HepG2 (cell line): ENCODE data around the gene PANX1. TPM values are rescaled to one million over a fixed set of nuclear protein-coding genes. Genes with fewer than 3 reads are reported as not detected.

Experiments used
- CCDC6 ChIP-seq: sonication (generic); formaldehyde crosslinking; IDR thresholded peaks from 2 replicates; pipeline ENCODE4 v1.8.1; 2022; ENCODE audit warnings: mild to moderate bottlenecking, missing genetic modification reagents, moderate library complexity
- FOXC1 ChIP-seq: sonication (generic); formaldehyde crosslinking; IDR thresholded peaks from 2 replicates; pipeline ENCODE4 v1.8.0; 2022; ENCODE audit warnings: mild to moderate bottlenecking, missing genetic modification reagents, borderline replicate concordance
- FOXP1 ChIP-seq, 2 experiments: fragments of 450-650 bp in 1 of 2; IDR thresholded peaks; 2 replicates each; pipeline ENCODE4 v1.6.1; 2017 to 2018; ENCODE audit warnings: antibody characterized with exemption in 1 of 2
- HCFC1 ChIP-seq: fragments of 150-350 bp; IDR thresholded peaks from 2 replicates; pipeline ENCODE4 v1.6.1; 2014; ENCODE audit warnings: low read depth, low read length
- HHEX ChIP-seq: IDR thresholded peaks from 2 replicates; pipeline ENCODE4 v1.6.1; 2016; ENCODE audit warnings: control low read depth
- HNRNPUL1 ChIP-seq: fragments of 200-400 bp; formaldehyde crosslinking; IDR thresholded peaks from 2 replicates; pipeline ENCODE4 v1.6.1; 2017; ENCODE audit warnings: low read depth, mild to moderate bottlenecking, low read length, moderate library complexity
- NCOA5 ChIP-seq: sonication (generic); formaldehyde crosslinking; IDR thresholded peaks from 2 replicates; pipeline ENCODE4 v1.4.0; 2020; ENCODE audit warnings: missing genetic modification reagents
- NFATC3 ChIP-seq: sonication (generic); formaldehyde crosslinking; IDR thresholded peaks from 2 replicates; pipeline ENCODE4 v1.5.1; 2020; ENCODE audit warnings: mild to moderate bottlenecking, missing genetic modification reagents
- PBX2 ChIP-seq: IDR thresholded peaks from 2 replicates; pipeline ENCODE4 v1.6.1; 2016; ENCODE audit warnings: control low read depth
- RAD51 ChIP-seq: fragments of 450-650 bp; IDR thresholded peaks from 2 replicates; pipeline ENCODE4 v1.6.1; 2016; ENCODE audit warnings: borderline replicate concordance
- SALL1 ChIP-seq: sonication (generic); formaldehyde crosslinking; IDR thresholded peaks from 2 replicates; pipeline ENCODE4 v1.8.0; 2022; ENCODE audit warnings: mild to moderate bottlenecking, missing genetic modification reagents
- SCMH1 ChIP-seq: sonication (generic); formaldehyde crosslinking; IDR thresholded peaks from 2 replicates; pipeline ENCODE4 v1.9.0; 2021; ENCODE audit warnings: missing genetic modification reagents, mild to moderate bottlenecking, borderline replicate concordance
- SMARCC2 ChIP-seq: fragments of 450-650 bp; IDR thresholded peaks from 2 replicates; pipeline ENCODE4 v1.6.1; 2017; ENCODE audit warnings: antibody characterized with exemption, mild to moderate bottlenecking
- TEAD3 ChIP-seq: optimal IDR thresholded peaks from 2 replicates; pipeline ENCODE3; 2016; ENCODE audit warnings: borderline replicate concordance
- ZBTB38 ChIP-seq: sonication (generic); formaldehyde crosslinking; IDR thresholded peaks from 2 replicates; pipeline ENCODE4 v1.5.1; 2020; ENCODE audit warnings: mild to moderate bottlenecking, missing genetic modification reagents
- ZNF121 ChIP-seq: sonication (generic); formaldehyde crosslinking; IDR thresholded peaks from 2 replicates; pipeline ENCODE4 v1.5.0; 2020; ENCODE audit warnings: mild to moderate bottlenecking, missing genetic modification reagents
- polyA plus RNA-seq, 8 experiments: library from polyadenylated mRNA; depleted of rRNA in 3 of 8; stranded (reverse) in 7 of 8; unstranded in 1 of 8; fragments of >200 nt; fragmentation: Illumina TruSeq in 4 of 8; extraction: Trizol in 4 of 8; gene quantifications; 2 replicates each; pipeline versions ENCODE4 v1.2.1 to v1.2.3, GENCODE V29; 2011 to 2016; ENCODE audit warnings: low read depth in 4 of 8, missing spikeins in 1 of 8, mixed read lengths in 1 of 8; ENCODE audit not compliant: insufficient read depth in 1 of 8
- total RNA-seq, 5 experiments: library from RNA; depleted of rRNA; stranded (reverse); fragments of >200 nt; fragmentation: Illumina TruSeq; extraction: Trizol; gene quantifications; 2 replicates each; pipeline ENCODE4 v1.2.3, GENCODE V29; 2016; ENCODE audit warnings: low read depth in 1 of 5
- TF ChIP-seq, protein P1 (sequence below): sonication (generic); formaldehyde crosslinking; IDR thresholded peaks from 2 replicates; pipeline ENCODE4 v1.4.0; 2020; ENCODE audit warnings: missing genetic modification reagents
- TF ChIP-seq, protein P2 (sequence below): sonication (generic); formaldehyde crosslinking; IDR thresholded peaks from 2 replicates; pipeline ENCODE4 v1.4.0; 2020; ENCODE audit warnings: missing genetic modification reagents
- TF ChIP-seq, protein P3 (sequence below): sonication (generic); formaldehyde crosslinking; IDR thresholded peaks from 2 replicates; pipeline ENCODE4 v1.4.0; 2020; ENCODE audit warnings: low read depth, missing genetic modification reagents

Gene PANX1
- total and polyA plus RNA-seq, 2 of the 13 experiments (the other 11 are each of a cell fraction or from before 2014, with no cell fraction given), result 8.3 to 24.8 TPM

GRCh38 chr11:94183886-94184264 lies 55.2 kb downstream of the PANX1 start (continued):
- no peak for TF ChIP-seq RAD51
- TF ChIP-seq HHEX (CRISPR knock-in tag), result no peak
- TF ChIP-seq ZBTB38 (CRISPR knock-in tag), result peak; percentile 47; the same call in 1 of the 2 replicates
- no peak for TF ChIP-seq HCFC1
- TF ChIP-seq ZNF121 (CRISPR knock-in tag), result no peak
- TF ChIP-seq, protein P1, sequence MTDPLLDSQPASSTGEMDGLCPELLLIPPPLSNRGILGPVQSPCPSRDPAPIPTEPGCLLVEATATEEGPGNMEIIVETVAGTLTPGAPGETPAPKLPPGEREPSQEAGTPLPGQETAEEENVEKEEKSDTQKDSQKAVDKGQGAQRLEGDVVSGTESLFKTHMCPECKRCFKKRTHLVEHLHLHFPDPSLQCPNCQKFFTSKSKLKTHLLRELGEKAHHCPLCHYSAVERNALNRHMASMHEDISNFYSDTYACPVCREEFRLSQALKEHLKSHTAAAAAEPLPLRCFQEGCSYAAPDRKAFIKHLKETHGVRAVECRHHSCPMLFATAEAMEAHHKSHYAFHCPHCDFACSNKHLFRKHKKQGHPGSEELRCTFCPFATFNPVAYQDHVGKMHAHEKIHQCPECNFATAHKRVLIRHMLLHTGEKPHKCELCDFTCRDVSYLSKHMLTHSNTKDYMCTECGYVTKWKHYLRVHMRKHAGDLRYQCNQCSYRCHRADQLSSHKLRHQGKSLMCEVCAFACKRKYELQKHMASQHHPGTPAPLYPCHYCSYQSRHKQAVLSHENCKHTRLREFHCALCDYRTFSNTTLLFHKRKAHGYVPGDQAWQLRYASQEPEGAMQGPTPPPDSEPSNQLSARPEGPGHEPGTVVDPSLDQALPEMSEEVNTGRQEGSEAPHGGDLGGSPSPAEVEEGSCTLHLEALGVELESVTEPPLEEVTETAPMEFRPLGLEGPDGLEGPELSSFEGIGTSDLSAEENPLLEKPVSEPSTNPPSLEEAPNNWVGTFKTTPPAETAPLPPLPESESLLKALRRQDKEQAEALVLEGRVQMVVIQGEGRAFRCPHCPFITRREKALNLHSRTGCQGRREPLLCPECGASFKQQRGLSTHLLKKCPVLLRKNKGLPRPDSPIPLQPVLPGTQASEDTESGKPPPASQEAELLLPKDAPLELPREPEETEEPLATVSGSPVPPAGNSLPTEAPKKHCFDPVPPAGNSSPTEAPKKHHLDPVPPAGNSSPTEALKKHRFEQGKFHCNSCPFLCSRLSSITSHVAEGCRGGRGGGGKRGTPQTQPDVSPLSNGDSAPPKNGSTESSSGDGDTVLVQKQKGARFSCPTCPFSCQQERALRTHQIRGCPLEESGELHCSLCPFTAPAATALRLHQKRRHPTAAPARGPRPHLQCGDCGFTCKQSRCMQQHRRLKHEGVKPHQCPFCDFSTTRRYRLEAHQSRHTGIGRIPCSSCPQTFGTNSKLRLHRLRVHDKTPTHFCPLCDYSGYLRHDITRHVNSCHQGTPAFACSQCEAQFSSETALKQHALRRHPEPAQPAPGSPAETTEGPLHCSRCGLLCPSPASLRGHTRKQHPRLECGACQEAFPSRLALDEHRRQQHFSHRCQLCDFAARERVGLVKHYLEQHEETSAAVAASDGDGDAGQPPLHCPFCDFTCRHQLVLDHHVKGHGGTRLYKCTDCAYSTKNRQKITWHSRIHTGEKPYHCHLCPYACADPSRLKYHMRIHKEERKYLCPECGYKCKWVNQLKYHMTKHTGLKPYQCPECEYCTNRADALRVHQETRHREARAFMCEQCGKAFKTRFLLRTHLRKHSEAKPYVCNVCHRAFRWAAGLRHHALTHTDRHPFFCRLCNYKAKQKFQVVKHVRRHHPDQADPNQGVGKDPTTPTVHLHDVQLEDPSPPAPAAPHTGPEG (CRISPR knock-in tag), result no peak
- no peak for TF ChIP-seq FOXP1 (IDR thresholded peaks at IDR 0.05)
- no peak for TF ChIP-seq FOXP1 (CRISPR knock-in tag; IDR thresholded peaks at IDR 0.05)
- no peak for TF ChIP-seq SMARCC2
- no peak for TF ChIP-seq HNRNPUL1
- TF ChIP-seq SALL1, result no peak
- no peak for TF ChIP-seq FOXC1
- TF ChIP-seq CCDC6 (CRISPR knock-in tag), result no peak
- TF ChIP-seq, protein P2, sequence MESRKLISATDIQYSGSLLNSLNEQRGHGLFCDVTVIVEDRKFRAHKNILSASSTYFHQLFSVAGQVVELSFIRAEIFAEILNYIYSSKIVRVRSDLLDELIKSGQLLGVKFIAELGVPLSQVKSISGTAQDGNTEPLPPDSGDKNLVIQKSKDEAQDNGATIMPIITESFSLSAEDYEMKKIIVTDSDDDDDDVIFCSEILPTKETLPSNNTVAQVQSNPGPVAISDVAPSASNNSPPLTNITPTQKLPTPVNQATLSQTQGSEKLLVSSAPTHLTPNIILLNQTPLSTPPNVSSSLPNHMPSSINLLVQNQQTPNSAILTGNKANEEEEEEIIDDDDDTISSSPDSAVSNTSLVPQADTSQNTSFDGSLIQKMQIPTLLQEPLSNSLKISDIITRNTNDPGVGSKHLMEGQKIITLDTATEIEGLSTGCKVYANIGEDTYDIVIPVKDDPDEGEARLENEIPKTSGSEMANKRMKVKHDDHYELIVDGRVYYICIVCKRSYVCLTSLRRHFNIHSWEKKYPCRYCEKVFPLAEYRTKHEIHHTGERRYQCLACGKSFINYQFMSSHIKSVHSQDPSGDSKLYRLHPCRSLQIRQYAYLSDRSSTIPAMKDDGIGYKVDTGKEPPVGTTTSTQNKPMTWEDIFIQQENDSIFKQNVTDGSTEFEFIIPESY (CRISPR knock-in tag), result 0 out of 2 replicates have a peak, but pooled peaks have one; percentile 12
- no peak for TF ChIP-seq NFATC3 (CRISPR knock-in tag)
- TF ChIP-seq SCMH1 (CRISPR knock-in tag), result no peak
- TF ChIP-seq, protein P3, sequence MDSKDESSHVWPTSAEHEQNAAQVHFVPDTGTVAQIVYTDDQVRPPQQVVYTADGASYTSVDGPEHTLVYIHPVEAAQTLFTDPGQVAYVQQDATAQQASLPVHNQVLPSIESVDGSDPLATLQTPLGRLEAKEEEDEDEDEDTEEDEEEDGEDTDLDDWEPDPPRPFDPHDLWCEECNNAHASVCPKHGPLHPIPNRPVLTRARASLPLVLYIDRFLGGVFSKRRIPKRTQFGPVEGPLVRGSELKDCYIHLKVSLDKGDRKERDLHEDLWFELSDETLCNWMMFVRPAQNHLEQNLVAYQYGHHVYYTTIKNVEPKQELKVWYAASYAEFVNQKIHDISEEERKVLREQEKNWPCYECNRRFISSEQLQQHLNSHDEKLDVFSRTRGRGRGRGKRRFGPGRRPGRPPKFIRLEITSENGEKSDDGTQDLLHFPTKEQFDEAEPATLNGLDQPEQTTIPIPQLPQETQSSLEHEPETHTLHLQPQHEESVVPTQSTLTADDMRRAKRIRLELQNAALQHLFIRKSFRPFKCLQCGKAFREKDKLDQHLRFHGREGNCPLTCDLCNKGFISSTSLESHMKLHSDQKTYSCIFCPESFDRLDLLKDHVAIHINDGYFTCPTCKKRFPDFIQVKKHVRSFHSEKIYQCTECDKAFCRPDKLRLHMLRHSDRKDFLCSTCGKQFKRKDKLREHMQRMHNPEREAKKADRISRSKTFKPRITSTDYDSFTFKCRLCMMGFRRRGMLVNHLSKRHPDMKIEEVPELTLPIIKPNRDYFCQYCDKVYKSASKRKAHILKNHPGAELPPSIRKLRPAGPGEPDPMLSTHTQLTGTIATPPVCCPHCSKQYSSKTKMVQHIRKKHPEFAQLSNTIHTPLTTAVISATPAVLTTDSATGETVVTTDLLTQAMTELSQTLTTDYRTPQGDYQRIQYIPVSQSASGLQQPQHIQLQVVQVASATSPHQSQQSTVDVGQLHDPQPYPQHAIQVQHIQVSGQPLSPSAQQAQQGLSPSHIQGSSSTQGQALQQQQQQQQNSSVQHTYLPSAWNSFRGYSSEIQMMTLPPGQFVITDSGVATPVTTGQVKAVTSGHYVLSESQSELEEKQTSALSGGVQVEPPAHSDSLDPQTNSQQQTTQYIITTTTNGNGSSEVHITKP (CRISPR knock-in tag), result no peak
- peak; percentile 63 for TF ChIP-seq TEAD3 (CRISPR knock-in tag)
- no peak for TF ChIP-seq NCOA5 (CRISPR knock-in tag)
- 0 out of 2 replicates have a peak, but pooled peaks have one; percentile 22 for TF ChIP-seq PBX2 (CRISPR knock-in tag)
